HG03175 (cell line): ENCODE results near the gene TPCN2.

Source experiments
- ATAC-seq: cut with Tn5 transposase; IDR thresholded peaks from one replicate; pipeline ENCODE4 v1.9.1; 2021; ENCODE audit warnings: mild to moderate bottlenecking, moderate library complexity; ENCODE audit not compliant: unreplicated experiment

The TPCN2 gene

DNA sequence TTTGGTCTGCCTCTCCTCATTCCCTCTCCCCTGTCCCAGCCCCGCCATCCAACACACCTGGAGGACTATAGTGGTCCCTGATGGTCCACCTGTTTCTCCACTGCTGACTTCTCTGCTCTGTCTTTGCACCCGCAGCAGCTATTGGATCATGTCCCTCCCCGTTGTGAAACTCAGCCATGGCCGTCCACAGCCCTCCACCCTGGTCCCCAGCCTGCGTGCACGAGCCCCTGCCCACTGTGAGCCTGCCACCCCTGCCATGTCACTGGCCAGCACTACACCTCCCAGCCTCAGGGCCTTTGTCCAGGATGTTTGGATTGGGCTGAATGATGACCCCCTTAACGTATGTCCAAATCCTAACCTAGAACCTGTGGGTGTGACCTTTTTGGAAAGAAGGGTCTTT lies 59.3 kb downstream of the TPCN2 start:
- ATAC-seq: no peak

DNA sequence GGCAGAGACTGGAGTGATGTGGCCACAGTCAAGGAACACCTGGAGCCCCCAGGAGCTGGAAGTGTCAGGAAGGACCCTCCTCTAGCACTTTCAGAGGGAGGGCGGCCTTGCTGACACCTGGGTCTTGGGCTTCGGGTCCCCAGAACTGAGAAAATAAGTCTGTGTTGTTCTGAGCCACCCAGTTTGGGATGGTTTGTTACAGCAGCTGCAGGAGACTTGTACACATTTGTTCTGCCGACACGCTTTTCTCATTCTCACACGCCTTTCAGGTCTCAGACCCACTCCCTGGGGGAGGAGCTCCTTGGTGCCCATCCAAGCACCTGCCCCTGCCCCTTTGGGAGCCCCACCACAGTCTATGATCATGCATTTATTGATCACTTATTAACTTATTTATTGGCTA lies 59.8 kb downstream of the TPCN2 start:
- no peak for ATAC-seq

DNA sequence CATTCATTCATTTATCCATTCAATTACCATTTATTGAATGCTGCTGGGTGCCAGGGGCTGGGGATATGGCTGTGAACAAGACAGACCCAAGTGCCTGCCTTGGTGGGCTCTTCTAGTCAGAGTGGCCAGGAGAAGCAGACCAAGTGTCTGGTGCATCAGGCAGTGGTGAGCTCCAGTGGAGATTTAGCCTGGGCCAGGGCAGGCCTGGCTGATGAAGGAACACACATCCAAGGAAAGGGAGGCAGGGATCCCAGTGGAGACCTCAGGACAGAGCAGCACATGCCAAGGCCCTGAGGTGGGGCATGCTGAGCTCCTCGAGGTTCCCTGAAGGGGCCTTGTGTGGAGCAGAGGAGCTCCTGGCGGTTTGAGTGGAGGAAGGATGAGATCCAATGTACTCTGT lies 60.4 kb downstream of the TPCN2 start:
- no peak for ATAC-seq

DNA sequence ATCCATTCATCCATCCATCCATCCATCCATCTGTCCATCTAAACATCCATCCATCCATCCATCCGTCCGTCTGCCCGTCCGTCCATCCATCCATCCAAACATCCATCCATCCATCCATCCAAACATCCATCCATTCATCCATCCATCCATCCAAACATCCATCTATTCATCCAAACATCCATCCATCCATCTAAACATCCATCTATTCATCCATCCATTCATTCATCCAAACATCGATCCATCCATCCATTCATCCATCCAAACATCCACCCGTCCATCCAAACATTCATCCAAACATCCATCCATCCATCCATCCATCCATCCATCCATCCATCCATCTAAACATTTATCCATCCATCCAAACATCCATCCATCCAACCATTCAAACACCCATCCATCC lies 61.7 kb downstream of the TPCN2 start:
- no peak for ATAC-seq

DNA sequence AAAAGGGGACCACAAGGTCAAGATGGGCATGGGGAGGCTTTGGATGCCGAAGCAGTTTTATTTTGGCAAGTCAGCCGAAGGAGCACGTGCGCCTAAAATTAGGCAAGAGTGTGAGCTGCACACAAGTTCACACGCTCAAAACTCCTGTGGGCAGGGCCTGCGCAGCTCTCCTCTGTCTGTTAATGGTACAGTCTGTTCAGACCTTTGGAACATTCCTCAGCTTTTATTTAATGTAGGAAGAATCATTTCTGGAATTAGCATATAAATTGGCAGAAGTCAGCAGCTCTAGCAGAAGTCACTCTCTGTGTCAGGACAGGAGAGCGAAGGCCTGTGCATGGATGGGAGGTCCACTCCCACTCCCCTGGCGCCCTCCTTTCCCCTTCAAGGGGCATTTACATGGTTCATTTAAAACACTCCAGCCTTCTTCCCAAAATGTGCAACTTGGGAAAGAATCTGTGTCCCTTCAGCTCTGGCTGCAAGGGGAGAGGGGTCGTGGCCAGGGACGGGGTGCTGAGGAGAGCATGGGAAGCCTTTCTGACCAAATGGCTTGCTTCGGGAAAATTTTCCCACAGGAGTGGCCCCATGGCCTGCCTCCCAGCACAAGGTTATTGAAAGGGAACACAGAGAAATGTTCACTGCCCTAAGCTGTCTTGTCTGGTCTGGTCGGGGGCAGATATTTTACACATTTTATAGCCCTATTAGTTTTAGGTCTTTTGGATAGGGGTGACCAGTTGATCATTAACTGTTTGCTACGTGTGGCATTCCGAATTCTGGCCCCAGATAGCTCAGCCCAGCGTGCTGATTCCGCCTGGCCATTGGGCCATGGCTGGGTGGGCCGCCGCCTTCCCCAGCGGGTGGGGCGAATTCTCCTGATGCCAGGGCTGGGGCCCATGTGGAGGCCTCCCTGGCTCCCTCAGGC lies 63.2 kb downstream of the TPCN2 start:
- ATAC-seq: no peak

DNA sequence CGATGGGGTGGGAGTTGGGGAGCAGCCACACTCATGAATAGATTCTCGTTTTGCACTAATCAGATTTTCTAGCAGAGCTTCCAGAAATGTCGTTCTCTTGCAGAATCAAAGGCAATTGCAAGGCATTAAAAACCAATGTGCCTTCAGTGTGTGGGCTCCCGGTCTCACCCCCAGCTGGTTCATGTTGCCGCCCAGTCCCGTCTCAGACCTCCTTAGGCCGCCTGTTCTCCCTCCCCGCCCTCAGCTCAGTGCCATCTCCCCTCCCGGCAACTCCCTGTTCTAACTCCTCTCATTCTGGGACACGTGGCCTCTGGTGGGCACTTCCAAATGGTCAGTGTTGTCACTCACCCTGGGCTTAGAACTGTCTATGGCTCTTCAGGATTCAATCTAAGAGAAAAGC lies 64.5 kb downstream of the TPCN2 start:
- ATAC-seq: no peak

DNA sequence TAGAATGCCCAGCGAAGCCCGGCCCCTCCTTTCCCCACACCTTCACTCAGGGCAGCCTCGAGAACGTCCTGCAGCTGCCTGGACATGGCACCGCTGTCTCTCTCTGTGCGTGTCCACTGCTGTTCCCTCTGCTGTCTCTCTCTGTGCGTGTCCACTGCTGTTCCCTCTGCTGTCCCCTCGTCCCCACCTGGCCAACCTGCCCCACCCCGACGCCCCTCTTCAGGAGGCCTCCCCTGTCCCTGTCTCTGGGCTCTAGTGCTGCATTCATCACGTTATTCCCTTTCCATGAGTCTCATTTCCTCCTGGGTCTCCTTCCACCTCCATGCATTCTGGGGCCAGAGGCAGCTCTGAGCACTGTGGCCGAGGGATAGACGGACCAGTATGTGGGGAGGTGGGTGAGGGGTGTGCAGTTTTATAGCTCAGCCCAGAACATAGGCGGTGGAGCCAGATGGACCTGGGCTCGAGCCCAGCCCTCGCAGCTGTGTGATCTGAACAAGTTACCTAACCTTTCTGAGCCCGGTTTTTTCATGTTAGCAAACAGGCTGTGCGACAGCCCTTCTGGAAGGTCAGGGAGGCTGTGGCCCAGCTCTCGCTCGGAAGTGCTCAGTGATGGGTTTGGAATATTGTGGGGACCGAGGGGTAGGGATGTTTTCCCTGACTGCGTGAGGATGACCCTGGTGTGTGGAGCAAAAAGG lies 65.1 kb downstream of the TPCN2 start:
- no peak for ATAC-seq

DNA sequence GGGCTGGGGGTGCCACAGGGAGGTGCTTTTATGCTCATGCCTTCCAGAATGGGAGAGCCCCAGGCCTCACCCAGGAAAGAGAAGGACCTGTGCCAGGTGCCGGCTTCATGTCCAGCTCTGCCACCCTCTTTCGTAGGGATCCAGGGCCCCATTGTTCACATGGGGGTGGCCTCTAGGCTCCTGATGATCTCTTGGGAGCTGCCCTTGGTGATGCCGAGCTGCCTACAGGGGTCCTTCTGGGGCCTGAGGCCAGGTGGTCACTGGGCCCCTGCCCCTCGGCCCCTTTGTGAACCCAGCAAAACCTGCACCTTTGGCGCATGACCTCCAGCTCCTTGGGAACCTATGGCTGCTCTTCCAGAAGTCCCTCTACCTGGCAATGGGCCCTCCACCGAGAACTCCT lies 65.6 kb downstream of the TPCN2 start:
- ATAC-seq: no peak

DNA sequence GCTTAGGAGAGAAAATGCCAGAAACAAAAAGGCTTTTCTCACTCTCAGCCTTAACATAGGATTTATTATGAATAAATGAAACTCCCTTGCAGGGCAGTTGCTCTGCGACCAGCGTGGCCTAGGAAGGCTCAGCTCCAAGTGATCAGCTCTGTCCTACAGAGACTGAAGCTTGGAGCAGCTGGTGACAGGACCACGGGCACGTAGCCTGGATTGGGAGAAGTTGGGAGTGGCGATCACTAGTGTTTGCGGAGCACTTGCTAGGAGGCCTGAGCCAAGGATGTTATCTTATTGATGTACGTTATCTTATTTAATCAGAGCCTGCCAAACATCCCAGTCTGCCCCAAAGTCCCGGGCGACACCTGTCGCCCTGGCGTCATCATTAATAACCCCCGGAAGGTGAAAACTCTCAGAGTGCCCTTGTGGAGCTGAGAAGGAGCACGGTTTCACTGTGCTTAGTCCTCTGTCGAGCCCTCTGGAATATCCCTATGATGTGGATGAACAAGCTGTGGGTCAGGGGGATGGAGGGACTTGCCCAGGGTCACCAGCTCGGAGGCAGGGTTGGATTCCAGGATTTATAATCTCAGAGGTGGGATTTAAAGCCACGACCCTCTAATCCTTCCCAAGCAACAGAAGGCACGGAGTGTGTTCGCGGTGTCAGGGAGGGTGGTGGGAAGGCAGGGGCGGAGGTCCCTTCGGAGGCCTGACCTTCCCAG lies 66.2 kb downstream of the TPCN2 start:
- ATAC-seq: no peak

DNA sequence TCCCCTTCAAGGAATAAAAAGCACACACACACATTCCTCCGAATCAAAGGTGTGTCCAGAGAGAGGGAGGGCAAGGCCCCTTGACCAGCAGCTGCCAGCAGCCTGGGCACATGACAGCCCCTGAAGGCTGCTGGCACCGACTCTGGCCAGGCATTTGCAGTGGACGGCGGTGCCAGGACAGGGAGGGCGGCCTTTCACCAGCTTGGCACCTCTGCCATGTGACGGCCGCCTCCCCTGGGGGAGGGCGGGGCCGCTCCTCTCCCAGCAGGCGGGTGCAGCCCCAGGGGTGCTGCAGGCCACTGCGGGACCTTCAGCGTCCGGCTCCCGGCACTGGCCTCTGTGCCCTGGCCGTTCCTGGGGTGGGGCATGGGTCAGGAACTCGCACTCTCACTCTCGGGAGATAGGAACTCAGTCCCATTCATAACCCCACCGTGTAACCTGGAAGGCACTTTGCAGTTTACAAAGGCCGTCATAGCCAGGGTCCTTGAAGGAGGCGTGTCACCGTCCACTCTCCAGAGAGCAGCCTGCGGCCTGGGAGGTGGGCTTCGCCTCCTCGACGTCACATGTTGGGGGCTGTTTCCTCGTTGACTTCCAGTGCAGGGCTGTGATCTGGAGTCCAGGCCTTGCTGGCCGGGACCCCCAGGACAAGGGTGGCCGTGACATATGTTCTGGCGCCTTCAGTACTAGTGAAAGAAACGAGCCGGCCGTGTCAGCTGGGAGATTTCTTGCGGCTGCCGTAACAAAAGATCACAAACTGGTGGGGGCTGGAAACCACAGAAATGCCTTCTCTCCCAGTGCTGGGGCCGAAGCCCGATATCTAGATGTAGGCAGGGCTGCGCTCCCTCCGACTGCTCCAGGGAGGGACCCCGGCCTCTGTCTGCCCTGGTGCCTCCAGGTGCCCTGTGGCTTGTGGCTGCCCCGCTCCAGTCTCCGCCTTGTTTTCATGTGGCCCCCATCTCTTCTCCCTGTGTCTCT lies 67.1 kb downstream of the TPCN2 start:
- ATAC-seq: no peak

DNA sequence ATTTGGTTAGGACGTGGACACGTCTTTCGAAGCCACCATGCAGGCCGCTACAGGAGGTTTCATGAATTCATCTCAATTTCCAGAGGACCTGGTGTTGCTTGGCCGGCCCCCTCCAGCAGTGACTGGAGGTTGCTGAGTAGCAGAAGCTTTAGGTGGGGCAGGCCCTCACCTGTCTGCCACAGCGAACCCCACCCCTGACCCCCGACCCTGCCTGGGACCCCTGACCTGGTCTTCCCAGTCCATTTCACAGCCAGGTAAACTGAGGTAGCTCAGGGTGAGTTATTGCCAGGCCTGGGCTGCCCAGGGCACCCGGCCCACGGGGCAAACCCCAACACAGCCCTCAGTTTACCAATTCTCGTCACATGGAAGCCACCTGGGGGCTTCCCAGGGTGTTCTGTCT lies 67.9 kb downstream of the TPCN2 start:
- no peak for ATAC-seq

DNA sequence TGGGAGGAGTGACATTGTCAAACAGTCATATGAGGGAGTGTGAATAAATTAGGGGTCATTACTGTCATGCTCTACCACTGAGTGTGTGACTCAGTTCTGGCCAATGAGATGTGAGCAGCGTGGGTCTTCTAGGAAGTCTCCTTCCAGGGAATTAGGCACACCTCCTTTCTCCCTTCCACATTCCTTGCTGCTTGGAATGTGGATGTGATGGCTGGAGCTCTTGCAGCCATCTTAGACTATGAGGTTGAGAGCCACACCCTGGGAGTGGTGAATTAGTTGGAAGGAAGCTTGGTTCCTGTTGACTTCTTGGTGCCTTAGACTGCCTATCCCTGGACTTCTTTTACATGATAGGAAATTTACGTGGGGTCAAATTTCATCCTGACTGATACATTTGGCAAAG lies 70.5 kb downstream of the TPCN2 start:
- no peak for ATAC-seq

DNA sequence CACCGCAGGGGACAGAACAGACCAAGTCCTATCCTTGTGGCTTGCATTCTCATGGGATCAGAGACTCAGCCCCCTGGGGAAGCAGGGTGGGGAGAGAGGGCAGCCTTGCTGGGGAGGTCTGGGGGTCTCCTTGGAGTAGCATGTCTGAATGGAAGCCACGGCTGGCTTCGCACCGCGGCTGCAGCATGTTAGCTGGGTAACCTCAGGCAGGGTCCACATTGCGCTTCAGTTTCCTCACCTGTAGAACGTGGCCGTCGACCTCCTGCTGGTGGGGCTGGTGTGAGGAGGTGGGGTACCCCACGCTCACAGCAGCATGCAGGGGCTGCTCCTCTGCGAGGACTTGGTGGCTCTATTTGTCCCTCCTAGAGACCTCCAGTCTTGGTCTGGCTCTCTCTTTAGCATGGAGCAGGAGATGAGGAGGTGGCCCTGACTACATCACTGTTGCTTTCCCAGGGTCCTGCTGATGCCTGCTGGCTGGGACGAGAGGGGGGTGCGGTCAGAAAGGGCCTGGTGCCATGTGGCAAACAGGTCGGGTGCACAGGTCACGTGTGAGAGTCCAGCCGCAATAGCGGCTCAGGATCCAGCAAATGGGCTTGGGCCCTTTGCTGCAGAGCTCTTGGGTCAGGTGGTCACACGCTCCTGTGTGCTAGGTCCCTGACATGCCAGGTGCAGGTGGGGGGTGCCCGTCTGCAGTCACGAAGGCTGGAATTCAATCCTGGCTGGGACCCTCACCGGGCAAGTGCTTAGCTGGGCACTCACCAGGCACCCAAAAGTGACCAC lies 71.6 kb downstream of the TPCN2 start:
- ATAC-seq: no peak

DNA sequence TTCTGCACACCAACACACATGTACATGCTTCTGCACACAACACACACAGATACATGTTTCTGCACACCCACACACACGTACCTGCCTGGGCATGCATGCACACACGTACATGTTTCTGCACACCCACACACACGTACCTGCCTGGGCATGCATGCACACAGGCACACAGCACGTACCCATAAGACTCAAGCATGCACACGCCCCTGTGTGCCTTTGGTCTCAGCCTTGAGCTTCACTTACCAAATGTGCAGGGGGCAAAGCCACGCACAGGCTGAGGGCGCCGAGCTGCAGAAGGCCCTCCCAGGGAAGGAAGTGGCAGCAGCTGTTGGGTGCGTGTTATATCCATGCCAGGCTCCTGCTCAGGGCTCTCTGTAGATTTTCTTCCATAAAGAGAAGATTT lies 72.3 kb downstream of the TPCN2 start:
- no peak for ATAC-seq

DNA sequence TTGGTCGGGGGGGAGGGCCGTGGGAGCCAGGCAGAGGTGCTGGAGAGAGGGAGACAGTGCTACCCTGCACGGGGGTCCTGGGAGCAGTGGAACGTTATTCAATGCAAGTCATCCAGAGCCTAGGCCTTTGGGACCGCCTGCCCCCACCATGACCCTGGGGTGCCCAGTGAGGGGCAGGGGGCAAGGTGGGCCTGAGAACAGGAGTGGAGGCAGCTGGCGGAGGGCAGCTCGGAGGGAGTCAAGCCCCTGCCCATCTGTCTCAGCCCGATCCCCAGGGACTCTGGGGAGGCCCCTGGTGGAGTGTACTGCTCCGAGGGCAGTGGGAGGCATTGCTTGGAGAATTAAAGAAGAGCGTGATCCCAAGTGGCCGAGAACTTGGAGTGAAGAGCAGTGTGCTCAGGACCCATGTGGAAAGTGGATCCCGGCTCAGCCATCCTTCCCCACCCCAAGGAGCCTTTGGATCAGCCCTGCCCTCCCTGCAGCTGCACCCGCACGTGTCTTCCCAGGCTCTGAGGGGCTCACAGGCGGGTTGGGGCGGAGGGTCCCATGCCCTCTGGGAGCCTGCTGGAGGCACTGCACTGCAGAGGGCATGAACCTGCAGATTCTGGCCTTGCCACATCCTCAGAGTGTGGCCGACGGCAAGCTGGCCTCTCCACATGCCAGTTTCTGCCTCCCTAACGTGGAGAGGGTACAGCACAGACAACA lies 73.0 kb downstream of the TPCN2 start:
- no peak for ATAC-seq

DNA sequence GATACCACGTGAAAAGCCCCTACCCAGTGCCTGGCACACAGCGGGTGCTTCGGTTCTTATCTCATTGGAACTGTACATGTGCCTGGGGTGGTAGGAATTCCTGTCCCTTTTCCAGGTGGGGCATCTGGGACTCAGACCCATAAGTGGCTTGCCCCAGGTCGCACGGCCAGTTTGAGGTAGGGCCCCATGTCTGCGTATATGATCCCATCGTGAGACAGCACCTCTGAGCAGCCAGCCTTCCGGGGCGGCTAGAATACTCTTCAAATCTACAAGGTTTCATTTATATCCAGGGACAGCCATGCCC lies 73.5 kb downstream of the TPCN2 start:
- no peak for ATAC-seq

DNA sequence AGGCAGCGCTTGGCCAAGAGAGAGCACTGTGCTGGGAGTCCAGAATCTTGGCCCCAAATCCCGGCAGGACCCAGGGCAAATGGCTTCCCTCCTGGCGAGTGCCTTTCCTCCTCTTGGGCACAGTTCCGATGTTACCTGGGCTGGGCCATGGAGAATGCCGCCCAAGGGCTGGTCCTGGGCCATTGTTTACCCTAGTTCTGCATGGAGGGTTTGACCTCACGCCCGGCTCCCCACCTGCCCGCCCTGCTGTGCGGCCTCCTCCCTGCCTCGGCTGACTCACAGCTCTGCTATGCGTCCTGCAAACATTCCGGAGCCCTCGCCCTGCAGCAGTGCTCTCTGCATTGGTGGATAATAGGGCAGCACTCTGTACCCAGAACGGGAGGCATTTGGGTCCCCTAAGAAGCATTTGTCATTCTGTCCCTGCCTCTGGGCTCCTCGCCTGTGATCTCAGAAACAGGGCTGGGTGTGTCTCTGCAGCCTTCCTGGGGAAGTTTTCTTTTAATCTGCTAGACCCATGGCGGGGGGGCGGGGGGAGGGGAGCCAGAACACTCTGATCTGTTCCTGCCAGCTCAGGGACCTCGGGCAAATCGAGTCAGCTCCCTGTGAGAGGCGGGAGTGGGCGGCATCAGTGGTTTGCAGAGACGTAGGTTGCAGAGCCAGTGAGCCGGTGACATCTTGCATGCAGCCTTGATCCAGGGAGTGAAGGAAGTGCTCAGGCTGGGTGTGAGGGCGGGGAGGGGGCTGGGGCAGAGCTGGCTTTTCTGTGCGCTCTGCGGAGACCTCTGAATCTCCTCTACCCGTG lies 74.1 kb downstream of the TPCN2 start:
- ATAC-seq: no peak
